ENCODE data around the gene AGO1. TPM values are rescaled to one million over a fixed set of nuclear protein-coding genes. Genes with fewer than 3 reads are reported as not detected.
"Not testable (repeated sequence)": the region's sequence is repeated elsewhere in the genome, so short reads cannot be mapped to it uniquely, and the experiment has no call there.

AGO1 gene
- total RNA-seq, 1 donor from 2014 or later, result 3.9 TPM

DNA sequence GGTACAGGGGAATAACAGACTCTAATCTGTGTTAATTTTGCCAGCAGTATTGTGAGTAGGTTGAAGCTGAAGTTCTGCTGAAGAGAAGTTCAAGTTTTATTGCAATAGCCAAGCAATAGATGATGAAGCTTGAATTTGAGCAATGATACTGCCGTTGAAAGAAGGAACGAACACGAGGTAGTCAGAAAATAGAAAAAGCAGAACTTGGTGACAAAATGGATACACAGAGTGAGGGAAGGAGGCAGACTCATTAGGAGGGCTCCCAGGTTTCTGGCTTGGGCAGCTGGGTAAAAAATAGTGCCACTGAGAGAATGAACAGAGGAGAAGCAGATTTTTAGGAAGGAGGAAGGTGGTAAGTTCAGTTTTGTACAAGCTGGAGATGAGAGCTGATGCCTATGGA is 22.3 kb upstream of the AGO1 start:
- no peak for DNase-seq (ENCODE audit: low read depth)
- TF ChIP-seq, protein P1, sequence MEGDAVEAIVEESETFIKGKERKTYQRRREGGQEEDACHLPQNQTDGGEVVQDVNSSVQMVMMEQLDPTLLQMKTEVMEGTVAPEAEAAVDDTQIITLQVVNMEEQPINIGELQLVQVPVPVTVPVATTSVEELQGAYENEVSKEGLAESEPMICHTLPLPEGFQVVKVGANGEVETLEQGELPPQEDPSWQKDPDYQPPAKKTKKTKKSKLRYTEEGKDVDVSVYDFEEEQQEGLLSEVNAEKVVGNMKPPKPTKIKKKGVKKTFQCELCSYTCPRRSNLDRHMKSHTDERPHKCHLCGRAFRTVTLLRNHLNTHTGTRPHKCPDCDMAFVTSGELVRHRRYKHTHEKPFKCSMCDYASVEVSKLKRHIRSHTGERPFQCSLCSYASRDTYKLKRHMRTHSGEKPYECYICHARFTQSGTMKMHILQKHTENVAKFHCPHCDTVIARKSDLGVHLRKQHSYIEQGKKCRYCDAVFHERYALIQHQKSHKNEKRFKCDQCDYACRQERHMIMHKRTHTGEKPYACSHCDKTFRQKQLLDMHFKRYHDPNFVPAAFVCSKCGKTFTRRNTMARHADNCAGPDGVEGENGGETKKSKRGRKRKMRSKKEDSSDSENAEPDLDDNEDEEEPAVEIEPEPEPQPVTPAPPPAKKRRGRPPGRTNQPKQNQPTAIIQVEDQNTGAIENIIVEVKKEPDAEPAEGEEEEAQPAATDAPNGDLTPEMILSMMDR (IDR thresholded peaks at IDR 0.05; ENCODE audit: insufficient read depth, low read length, severe bottlenecking), result no peak
- H3K36me3 ChIP-seq (ENCODE audit: control insufficient read depth, insufficient read depth, low read length), result no peaks in the 10 kb centered on the region

DNA sequence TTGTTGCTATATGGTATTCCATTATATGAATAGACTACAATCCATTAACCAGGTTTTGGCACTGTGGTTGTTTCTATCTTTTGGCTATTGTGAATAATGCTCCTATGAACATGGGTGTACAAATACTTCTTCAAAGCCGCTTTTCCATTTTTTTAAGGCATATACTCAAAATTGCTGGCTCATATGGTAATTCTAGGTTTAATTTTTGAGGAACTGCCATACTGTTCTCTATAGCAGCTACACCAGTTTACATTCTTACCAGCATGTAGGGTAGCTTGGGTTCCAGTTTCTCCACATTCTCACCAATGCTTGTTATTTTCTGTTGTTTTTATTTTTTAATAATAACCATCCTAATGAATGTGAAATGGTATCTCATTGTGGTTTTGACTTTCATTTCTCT is 19.9 kb upstream of the AGO1 start:
- no peak for FAIRE-seq
- no peak for DNase-seq (ENCODE audit: low read depth)
- H3K36me3 ChIP-seq (ENCODE audit: control insufficient read depth, insufficient read depth, low read length), result no peaks in the 10 kb centered on the region
- no peaks in the 10 kb centered on the region for H3K27me3 ChIP-seq (ENCODE audit: control insufficient read depth, insufficient read depth, low read length)
- H3K4me3 ChIP-seq (ENCODE audit: low read depth, low read length), result no peak overlapping the region
- TF ChIP-seq, protein P1 (IDR thresholded peaks at IDR 0.05; ENCODE audit: insufficient read depth, low read length, severe bottlenecking), result no peak

More for the DNA sequence above, 22.3 kb upstream of the AGO1 start:
- no peak overlapping the region for H3K4me3 ChIP-seq (ENCODE audit: low read depth, low read length)
- no peak for FAIRE-seq
- no peaks in the 10 kb centered on the region for H3K27me3 ChIP-seq (ENCODE audit: control insufficient read depth, insufficient read depth, low read length)

DNA sequence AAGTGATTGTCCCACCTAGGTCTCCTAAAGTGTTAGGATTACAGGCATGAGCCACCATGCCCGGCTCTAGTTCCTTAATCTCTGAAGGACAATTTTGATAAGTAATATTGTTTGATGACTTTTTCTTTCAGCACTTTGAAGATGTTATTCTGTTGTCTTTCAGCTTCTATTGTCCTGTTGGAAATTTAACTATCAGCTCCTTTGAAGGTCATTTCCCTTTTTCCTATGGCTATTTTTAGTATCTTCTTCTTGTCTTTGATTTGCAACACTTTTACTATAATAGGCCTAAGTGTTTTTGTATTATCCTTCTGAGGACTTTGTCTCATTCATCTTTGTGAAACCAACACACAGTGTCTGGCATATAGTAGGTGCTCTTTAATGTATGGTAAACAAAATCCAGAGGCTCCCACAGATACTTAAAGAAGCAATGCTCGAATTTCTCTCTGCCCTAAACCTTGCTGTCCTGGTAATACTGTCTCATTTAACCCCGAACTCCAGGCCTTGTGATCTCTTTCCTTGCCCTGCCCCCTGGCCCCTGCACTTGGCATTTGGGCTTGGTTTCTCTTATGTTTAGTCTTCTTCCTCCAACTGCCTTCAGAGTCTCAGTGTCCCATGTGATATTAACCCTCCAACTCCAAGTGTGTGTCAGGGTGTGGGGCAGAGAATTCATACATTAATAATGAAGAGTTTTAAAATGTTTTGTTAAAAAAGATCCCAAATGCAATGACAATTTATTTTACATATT is 19.0 kb upstream of the AGO1 start:
- DNase-seq (ENCODE audit: low read depth), result no peak
- H3K4me3 ChIP-seq (ENCODE audit: low read depth, low read length), result no peak overlapping the region
- H3K36me3 ChIP-seq (ENCODE audit: control insufficient read depth, insufficient read depth, low read length), result no peaks in the 10 kb centered on the region
- TF ChIP-seq, protein P1 (IDR thresholded peaks at IDR 0.05; ENCODE audit: insufficient read depth, low read length, severe bottlenecking), result no peak
- H3K27me3 ChIP-seq (ENCODE audit: control insufficient read depth, insufficient read depth, low read length), result no peaks in the 10 kb centered on the region
- FAIRE-seq, result no peak

DNA sequence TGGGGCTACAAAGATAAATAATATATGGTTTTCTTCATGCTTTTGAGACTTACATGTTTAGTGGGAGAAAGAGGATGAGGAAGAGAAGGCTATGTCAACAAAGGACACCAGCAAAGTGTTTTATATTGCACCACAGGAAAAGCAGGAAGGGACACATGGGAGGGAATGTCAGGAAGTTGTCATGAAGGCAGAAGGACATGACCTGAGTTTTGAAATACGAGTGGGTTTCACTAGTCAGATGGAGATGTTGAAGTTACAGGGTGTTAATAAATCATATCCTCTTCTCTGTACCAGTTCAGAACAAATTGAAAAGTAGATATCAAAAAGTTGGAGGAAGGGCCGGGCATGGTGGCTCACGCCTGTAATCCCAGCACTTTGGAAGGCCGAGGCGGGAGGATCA is 18.2 kb upstream of the AGO1 start:
- FAIRE-seq (no peak), DNase-seq (ENCODE audit: low read depth) (no peak)
- H3K4me3 ChIP-seq (ENCODE audit: low read depth, low read length), result no peak overlapping the region
- no peaks in the 10 kb centered on the region for H3K27me3 ChIP-seq (ENCODE audit: control insufficient read depth, insufficient read depth, low read length)
- no peaks in the 10 kb centered on the region for H3K36me3 ChIP-seq (ENCODE audit: control insufficient read depth, insufficient read depth, low read length)
- TF ChIP-seq, protein P1 (IDR thresholded peaks at IDR 0.05; ENCODE audit: insufficient read depth, low read length, severe bottlenecking), result no peak

DNA sequence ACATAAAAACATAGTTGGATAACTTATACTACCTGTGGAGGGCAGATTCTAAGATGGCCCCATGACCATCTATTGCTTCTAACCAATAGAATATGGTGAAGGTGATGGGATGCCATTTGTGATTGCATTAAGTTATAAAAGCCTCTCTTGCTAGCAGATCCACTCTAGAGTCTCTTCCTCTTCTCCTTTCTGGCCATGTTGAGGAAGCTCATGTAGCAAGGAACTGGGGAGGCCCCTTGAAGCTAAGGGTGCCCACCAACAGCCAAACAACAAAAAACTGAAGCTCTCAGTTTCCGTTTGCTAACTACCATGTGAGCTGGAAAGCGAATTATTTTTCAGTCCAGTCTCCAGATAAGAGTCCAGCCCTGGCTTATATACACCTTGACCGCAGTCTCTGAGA is 16.0 kb upstream of the AGO1 start:
- FAIRE-seq, result no peak
- TF ChIP-seq, protein P1 (IDR thresholded peaks at IDR 0.05; ENCODE audit: insufficient read depth, low read length, severe bottlenecking), result no peak

DNA sequence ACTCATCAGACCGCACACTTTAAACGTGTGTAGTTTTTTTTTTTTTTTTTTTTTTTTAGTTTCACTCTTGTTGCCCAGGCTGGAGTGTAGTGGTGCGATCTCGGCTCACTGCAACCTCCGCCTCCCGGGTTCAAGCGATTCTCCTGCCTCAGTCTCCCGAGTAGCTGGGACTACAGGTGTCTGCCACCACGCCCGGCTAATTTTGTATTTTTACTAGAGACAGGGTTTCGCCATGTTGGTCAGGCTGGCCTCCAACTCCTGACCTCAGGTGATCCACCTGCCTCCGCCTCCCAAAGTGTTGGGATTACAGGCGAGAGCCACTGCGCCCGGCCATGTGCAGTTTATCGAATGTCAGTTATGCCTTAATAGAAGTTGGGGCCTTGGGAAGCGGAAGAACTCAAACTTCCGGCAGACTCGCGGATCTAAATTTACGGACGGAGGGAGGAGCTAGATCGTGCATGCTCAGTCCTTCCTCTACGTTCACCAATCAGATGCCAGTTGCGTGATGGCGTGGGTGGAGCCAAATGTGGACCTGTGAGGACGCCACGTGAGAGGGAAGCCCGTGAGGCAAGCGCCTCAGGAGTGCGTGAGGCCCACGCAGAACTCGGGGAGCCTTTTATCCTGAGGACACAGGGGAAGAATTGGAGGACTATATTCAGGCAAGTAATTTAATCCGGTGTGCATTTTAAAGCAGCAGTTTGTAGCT is 13.6 kb upstream of the AGO1 start:
- not testable (repeated sequence) for H3K36me3 ChIP-seq (ENCODE audit: control insufficient read depth, insufficient read depth, low read length); H3K4me3 ChIP-seq (ENCODE audit: low read depth, low read length); H3K27me3 ChIP-seq (ENCODE audit: control insufficient read depth, insufficient read depth, low read length); DNase-seq (ENCODE audit: low read depth); FAIRE-seq

More for the DNA sequence above, 16.0 kb upstream of the AGO1 start:
- H3K27me3 ChIP-seq (ENCODE audit: control insufficient read depth, insufficient read depth, low read length), result no peaks in the 10 kb centered on the region
- DNase-seq (ENCODE audit: low read depth), result no peak
- H3K36me3 ChIP-seq (ENCODE audit: control insufficient read depth, insufficient read depth, low read length), result no peaks in the 10 kb centered on the region
- no peak overlapping the region for H3K4me3 ChIP-seq (ENCODE audit: low read depth, low read length)

Measured in bronchial epithelial cell (primary cell).